Measurements from ENCODE around the gene S100A7. TPM values are rescaled to one million over a fixed set of nuclear protein-coding genes. Genes with fewer than 3 reads are reported as not detected.
"Not testable (repeated sequence)": the region's sequence is repeated elsewhere in the genome, so short reads cannot be mapped to it uniquely, and the experiment has no call there.

Gene S100A7
- total RNA-seq, 1 experiment from 2014 or later = not detected

DNA sequence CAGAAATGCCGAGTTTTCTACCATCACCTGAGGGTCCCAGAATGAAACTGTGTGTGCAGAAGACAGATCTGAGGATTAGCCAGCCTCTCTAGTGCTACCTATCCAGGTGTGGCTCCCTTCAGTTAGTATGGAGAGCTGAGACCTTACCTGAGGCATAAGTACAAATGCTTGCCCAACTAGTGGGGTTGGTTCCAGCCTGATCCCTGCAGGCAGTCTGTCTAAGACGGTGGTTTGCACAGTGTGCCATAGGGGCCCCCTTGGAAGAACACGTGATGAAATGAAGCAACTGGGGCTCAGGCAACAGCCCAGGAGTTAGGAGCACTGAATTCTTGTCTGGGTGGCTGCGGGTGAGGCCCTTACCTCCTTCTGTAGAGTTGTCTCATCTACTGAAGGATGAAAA lies 28.5 kb downstream of the S100A7 start:
- Histone ChIP-seq H3K36me3 (no peaks in the 10 kb centered on the region), H3K27me3 (replicated peaks) (no peaks in the 10 kb centered on the region), H3K9me3 (replicated peaks) (no peaks in the 10 kb centered on the region; the same call in 1 of the 2 replicates), H3K4me1 (replicated peaks) (no peaks in the 10 kb centered on the region), H3K27ac (no peak overlapping the region), H3K4me3 (no peak overlapping the region)
- no peak for DNase-seq (ENCODE audit: low read depth in 1 of 2, low spot score in 2 of 2)

GRCh38 chr1:153431427-153431826 lies 29.0 kb downstream of the S100A7 start:
- Histone ChIP-seq H3K36me3 (no peaks in the 10 kb centered on the region), H3K27me3 (replicated peaks) (no peaks in the 10 kb centered on the region), H3K27ac (no peak overlapping the region), H3K4me1 (replicated peaks) (no peaks in the 10 kb centered on the region), H3K9me3 (replicated peaks) (no peaks in the 10 kb centered on the region; the same call in 1 of the 2 replicates), H3K4me3 (no peak overlapping the region)
- DNase-seq (ENCODE audit: low read depth in 1 of 2, low spot score in 2 of 2) = no peak

- Histone ChIP-seq H3K27ac (no peak overlapping the region), H3K4me1 (replicated peaks) (no peaks in the 10 kb centered on the region), H3K4me3 (no peak overlapping the region), H3K27me3 (replicated peaks) (no peaks in the 10 kb centered on the region), H3K9me3 (replicated peaks) (no peaks in the 10 kb centered on the region; the same call in 1 of the 2 replicates), H3K36me3 (no peaks in the 10 kb centered on the region)
- DNase-seq (ENCODE audit: low read depth in 1 of 2, low spot score in 2 of 2) = no peak
Measured at GRCh38 chr1:153431002-153431401, 29.4 kb downstream of the S100A7 start.

DNA sequence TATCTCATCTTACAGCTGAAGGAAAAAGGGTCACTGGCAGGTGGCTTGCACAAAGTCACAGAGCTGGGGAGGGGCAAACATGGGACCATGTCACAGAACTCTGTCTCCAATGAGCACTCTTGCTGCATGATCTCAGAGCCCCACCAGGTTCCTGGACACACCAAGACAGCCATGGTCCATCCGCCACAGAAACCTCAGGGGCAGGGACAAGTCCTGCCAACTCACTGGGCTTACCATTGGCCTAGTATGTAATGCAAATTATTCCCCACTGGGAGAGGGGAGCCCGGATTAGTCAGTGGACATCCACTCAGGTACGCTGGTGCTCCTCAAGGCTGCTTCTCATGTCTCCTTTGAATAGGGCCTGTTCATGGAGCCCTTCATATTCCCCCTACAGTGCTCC lies 29.9 kb downstream of the S100A7 start:
- no peaks in the 10 kb centered on the region; the same call in 1 of the 2 replicates for H3K9me3 ChIP-seq (replicated peaks)
- no peak for DNase-seq (ENCODE audit: low read depth in 1 of 2, low spot score in 2 of 2)
- H3K4me3 ChIP-seq = no peak overlapping the region
- no peaks in the 10 kb centered on the region for H3K27me3 ChIP-seq (replicated peaks)
- no peaks in the 10 kb centered on the region for H3K4me1 ChIP-seq (replicated peaks)
- no peak overlapping the region for H3K27ac ChIP-seq
- H3K36me3 ChIP-seq = no peaks in the 10 kb centered on the region

DNA sequence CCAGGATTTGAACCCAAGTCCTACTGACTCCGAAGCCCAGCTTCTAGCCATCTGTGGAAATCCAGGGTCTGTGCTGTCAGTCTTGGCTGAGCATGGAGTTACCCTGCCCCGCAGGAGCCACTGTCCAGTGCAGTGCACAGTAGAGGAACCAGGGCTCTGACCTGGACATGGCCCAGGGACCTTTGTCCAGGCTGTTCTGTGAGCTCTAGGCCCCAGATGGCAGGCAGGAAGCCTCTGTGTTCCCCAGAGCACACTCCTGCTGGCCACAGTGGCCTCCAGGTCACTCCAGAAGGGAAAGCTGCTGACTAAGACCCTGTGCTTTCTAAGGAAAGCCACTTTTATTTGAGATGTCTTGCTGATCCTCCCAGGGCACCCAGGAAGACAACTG lies 30.3 kb downstream of the S100A7 start:
- H3K4me3 ChIP-seq = no peak overlapping the region
- H3K9me3 ChIP-seq (replicated peaks) = no peaks in the 10 kb centered on the region; the same call in 1 of the 2 replicates
- DNase-seq (ENCODE audit: low read depth in 1 of 2, low spot score in 2 of 2) = no peak
- no peak overlapping the region for H3K27ac ChIP-seq
- no peaks in the 10 kb centered on the region for H3K36me3 ChIP-seq
- H3K4me1 ChIP-seq (replicated peaks) = no peaks in the 10 kb centered on the region
- H3K27me3 ChIP-seq (replicated peaks) = no peaks in the 10 kb centered on the region

DNA sequence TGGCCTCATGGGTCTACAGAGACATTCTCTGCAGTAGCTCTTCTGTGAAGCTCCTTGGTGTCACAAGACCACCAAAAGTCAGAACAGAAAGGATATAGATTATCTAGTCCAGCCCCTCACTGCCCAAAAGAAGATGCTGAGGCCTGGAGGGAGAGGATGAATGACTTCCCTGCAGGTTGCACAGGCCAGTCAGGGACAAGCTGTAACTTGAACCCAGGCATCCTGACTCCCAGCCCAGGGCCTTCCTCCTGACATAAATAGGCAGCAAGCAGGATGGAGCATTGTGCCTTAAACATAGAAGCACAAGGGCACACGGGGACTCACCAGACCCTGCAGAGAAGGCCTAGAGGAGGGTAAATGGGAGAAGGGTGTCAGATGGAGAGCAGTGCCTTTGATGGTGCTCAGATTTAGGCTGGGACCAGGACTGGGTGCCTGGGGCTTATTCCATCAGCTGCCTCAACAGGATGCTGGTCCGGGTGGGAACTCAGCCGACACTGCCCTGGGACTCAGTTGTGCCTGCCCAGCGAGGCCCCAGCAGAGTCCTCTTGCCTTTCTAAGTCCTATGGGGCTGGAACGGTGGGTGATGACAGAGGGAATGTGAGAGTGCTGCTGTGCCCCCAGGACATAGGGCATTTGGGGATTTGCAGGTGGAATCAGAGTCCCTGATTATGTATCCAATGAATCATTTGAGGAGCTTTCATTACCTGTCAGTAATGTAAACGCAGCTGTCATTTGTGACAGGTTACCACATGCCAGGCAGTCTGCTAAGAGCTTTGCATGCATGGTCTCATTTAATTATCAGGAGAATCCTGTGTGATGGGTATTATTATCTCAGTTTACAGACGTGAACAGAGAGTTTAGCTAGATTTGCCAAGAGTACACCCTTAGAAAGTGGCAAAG lies 30.9 kb downstream of the S100A7 start:
- Histone ChIP-seq H3K36me3 (no peaks in the 10 kb centered on the region), H3K27me3 (replicated peaks) (no peaks in the 10 kb centered on the region), H3K9me3 (replicated peaks) (no peaks in the 10 kb centered on the region; the same call in 1 of the 2 replicates), H3K4me1 (replicated peaks) (no peaks in the 10 kb centered on the region), H3K4me3 (no peak overlapping the region), H3K27ac (no peak overlapping the region)
- no peak for DNase-seq (ENCODE audit: low read depth in 1 of 2, low spot score in 2 of 2)

DNA sequence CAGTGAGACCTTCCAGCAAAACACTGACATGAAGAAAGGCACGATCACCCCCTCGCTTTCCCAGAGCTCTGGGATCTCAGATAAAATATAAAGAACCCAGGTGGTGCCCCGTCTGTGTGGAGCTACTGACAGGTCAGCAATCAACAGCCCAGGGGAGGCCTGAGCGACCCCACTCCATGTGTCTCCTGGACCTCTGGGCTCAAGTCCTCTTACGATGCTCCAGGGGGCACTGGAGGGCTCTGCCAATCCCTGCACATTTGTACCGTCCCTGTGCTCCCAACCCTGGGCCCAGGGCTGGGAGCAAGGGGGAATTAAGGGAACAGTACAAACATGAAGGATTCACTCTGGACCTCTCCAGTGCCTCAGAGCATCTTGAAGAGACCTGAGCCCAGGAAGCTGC lies 31.7 kb downstream of the S100A7 start:
- Histone ChIP-seq H3K4me1 (replicated peaks) (no peaks in the 10 kb centered on the region), H3K9me3 (replicated peaks) (no peaks in the 10 kb centered on the region; the same call in 1 of the 2 replicates), H3K36me3 (no peaks in the 10 kb centered on the region), H3K27ac (no peak overlapping the region), H3K4me3 (no peak overlapping the region), H3K27me3 (replicated peaks) (no peaks in the 10 kb centered on the region)
- no peak for DNase-seq (ENCODE audit: low read depth in 1 of 2, low spot score in 2 of 2)

DNA sequence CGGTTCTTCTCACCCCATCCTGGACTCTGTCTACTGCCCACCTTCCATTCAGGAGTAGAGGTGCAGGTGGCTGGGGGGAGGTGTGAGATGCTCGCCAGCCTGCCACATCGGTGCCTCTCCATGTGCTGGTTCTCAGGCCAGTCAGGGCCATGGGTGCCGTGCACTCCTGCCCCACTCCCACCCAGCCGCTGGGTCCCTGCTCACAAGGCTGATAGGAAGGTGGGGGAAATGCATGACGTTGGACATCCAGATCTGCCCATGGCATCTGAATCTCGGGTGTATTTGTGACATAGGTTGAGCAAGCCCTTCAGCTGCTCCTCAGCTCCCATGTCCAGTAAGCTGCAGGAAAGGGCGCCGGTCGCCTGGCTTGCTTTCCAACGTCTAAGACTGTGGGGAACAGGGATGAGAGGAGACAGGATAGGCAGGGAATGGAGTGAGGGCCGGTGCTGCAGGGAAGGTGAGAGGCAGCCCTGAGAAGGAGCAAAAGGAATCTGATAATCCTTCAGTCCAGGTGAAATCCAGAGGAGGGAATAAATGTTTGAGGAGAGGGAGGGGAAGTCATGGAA lies 32.3 kb downstream of the S100A7 start:
- Histone ChIP-seq H3K27ac (no peak overlapping the region), H3K36me3 (no peaks in the 10 kb centered on the region), H3K4me3 (no peak overlapping the region), H3K9me3 (replicated peaks) (no peaks in the 10 kb centered on the region; the same call in 1 of the 2 replicates), H3K4me1 (replicated peaks) (no peaks in the 10 kb centered on the region), H3K27me3 (replicated peaks) (no peaks in the 10 kb centered on the region)
- no peak for DNase-seq (ENCODE audit: low read depth in 1 of 2, low spot score in 2 of 2)

DNA sequence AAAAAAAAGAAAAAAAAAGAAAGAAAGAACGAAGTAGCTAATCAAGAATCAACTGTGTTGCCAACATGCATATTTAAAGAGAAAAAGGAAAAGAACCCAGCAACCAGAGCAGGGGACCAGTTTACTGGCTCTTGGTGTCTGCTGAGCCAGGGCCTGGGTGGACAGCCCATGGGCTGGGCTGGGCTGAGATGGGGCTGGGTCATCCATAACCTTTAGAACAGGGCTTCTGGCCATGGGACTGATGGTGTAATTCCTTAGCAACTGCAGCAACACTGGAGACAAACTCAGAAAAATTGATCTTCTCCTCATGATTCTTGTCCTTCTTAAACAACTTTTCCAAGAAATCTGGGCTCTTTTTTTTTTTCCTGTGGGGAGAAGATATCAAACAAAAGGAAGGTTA lies 33.6 kb downstream of the S100A7 start:
- Histone ChIP-seq H3K36me3 (no peaks in the 10 kb centered on the region), H3K27ac (no peak overlapping the region), H3K4me3 (no peak overlapping the region), H3K4me1 (replicated peaks) (no peaks in the 10 kb centered on the region), H3K27me3 (replicated peaks) (no peaks in the 10 kb centered on the region), H3K9me3 (replicated peaks) (no peaks in the 10 kb centered on the region; the same call in 1 of the 2 replicates)
- DNase-seq (ENCODE audit: low read depth in 1 of 2, low spot score in 2 of 2) = no peak

GRCh38 chr1:153422450-153423068 lies 37.9 kb downstream of the S100A7 start:
- no peaks in the 10 kb centered on the region for H3K27me3 ChIP-seq (replicated peaks)
- H3K4me1 ChIP-seq (replicated peaks) = no peaks in the 10 kb centered on the region
- peak; percentile 44 to 59 for DNase-seq (ENCODE audit: low read depth in 1 of 2, low spot score in 2 of 2)
- no peaks in the 10 kb centered on the region for H3K36me3 ChIP-seq
- H3K27ac ChIP-seq = no peak overlapping the region
- no peaks in the 10 kb centered on the region for H3K9me3 ChIP-seq (replicated peaks)
- H3K4me3 ChIP-seq = no peak overlapping the region

DNA sequence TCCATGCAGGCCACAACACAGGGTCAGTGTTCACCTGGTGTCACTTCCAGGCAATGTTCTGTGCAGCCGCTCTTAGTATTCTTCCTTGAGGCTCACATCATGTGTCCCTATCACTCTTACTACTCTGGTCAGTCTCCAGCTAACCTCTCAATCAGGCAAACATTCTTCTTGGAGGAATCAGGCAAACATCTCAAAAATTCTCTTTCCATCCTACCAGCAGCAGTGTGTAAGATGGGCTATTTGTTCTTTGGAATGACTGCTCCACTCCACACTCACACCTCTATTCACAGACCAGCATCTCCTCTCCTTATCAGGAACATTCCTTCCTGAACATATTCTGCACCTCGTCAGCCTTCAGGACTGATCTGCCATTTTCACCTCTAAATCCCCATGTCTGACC lies 40.1 kb downstream of the S100A7 start:
- no peak overlapping the region for H3K27ac ChIP-seq
- peak in 1 of 2 experiments; percentile 23 for DNase-seq (ENCODE audit: low read depth in 1 of 2, low spot score in 2 of 2)
- no peaks in the 10 kb centered on the region for H3K36me3 ChIP-seq
- no peaks in the 10 kb centered on the region for H3K9me3 ChIP-seq (replicated peaks)
- H3K4me3 ChIP-seq = no peak overlapping the region
- H3K4me1 ChIP-seq (replicated peaks) = no peaks in the 10 kb centered on the region
- no peaks in the 10 kb centered on the region for H3K27me3 ChIP-seq (replicated peaks)

GRCh38 chr1:153419436-153419793 lies 41.0 kb downstream of the S100A7 start:
- not testable (repeated sequence) for H3K4me3 ChIP-seq; H3K27ac ChIP-seq; H3K4me1 ChIP-seq (replicated peaks); H3K36me3 ChIP-seq; H3K9me3 ChIP-seq (replicated peaks); H3K27me3 ChIP-seq (replicated peaks)
- DNase-seq (ENCODE audit: low read depth in 1 of 2, low spot score in 2 of 2) = peak in 1 of 2 experiments; percentile 11

GRCh38 chr1:153418758-153419435 lies 41.6 kb downstream of the S100A7 start:
- not testable (repeated sequence) for H3K36me3 ChIP-seq; H3K4me3 ChIP-seq; H3K9me3 ChIP-seq (replicated peaks); H3K27me3 ChIP-seq (replicated peaks); H3K27ac ChIP-seq; H3K4me1 ChIP-seq (replicated peaks)
- DNase-seq (ENCODE audit: low read depth in 1 of 2, low spot score in 2 of 2) = peak in 1 of 2 experiments; percentile 16

Data from SJSA1 (cell line).